ENCODE data around the gene PEX10.

The PEX10 gene

DNA sequence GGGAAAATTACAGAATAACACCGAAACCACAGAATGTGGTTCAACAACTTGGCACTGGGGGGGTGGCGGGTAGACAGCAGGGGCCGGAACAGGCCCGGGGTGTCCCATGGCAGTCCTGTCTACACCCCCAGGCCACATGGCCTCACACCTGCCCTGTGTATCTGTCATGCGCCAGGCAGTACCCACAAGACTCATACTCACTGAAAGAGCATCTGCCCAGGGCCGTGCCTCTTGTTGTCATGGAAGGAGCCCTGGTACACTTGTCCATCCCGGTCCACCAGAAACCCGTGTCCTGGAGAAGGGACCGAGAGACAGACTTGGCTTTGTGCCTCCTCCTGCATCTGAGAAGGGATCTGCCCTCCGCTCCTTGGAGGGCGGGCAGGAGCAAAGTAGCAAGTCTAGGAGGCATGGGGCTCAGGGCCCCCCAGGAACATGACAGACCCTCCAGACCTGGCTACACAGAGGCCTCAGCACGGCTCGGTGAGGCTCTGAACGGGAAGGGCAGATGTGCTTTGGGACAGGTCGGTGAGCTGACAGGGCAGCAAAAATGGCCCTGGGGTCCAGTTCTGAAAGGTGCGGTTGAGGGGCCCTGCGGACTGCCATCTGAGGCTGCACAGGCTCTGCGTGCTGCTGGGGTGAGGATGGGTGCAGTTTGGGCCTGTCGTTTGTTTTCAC lies 26.6 kb downstream of the PEX10 start:
- Histone ChIP-seq H3K27me3 (ENCODE audit: control insufficient read depth in 5 of 5, insufficient read depth in 4 of 5, low read length in 5 of 5) (no peaks in the 10 kb centered on the region), H3K4me3 (ENCODE audit: low read depth in 1 of 5, low read length in 5 of 5) (no peak overlapping the region), H3K27ac (ENCODE audit: low read depth, low read length) (no peak overlapping the region), H3K9ac (ENCODE audit: low read length in 5 of 5) (no peak overlapping the region), H3K36me3 (ENCODE audit: control insufficient read depth in 5 of 5, insufficient read depth in 5 of 5, low read length in 5 of 5) (peaks cover 0 to 7% (median 3%) of the 10 kb centered on the region in 5 donors), H3K9me3 (ENCODE audit: control insufficient read depth in 5 of 5, low read length in 5 of 5) (no peaks in the 10 kb centered on the region), H3K4me1 (ENCODE audit: control insufficient read depth in 5 of 5, insufficient read depth in 5 of 5, low read length in 5 of 5) (peaks cover 0 to 24% (median 19%) of the 10 kb centered on the region in 5 donors)

DNA sequence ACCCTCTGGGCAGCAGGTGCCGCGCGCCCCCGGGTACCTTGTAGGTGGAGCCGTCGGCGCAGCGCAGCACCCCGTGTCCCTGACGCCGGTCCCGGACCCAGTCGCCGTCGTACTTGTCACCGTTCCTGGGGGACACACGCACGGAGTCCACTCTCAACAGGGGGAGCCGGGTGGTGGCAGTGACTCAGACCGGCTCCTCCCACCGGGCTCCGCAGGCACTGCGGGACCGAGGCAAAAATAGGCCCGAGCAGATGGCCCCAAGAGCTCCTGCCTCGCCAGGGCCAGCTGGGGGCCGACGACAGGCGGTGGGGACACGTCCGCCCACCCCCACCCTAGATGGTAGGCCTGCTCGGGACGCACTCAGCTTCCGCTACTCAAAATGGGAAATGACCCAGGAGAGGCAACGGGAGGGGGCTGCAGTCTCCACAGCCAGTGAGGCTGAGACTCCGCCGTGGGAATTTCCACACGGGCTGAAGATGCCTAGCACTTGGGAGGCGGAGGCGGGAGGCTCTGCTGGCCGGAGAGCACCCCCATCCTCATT lies 27.4 kb downstream of the PEX10 start:
- no peaks in the 10 kb centered on the region for H3K9me3 ChIP-seq (ENCODE audit: control insufficient read depth in 5 of 5, low read length in 5 of 5)
- no peaks in the 10 kb centered on the region for H3K27me3 ChIP-seq (ENCODE audit: control insufficient read depth in 5 of 5, insufficient read depth in 4 of 5, low read length in 5 of 5)
- no peak overlapping the region for H3K4me3 ChIP-seq (ENCODE audit: low read depth in 1 of 5, low read length in 5 of 5)
- peaks cover 0 to 7% (median 3%) of the 10 kb centered on the region in 5 donors for H3K36me3 ChIP-seq (ENCODE audit: control insufficient read depth in 5 of 5, insufficient read depth in 5 of 5, low read length in 5 of 5)
- no peak overlapping the region for H3K9ac ChIP-seq (ENCODE audit: low read length in 5 of 5)
- H3K27ac ChIP-seq (ENCODE audit: low read depth, low read length) = no peak overlapping the region
- peaks cover 0 to 18% (median 14%) of the 10 kb centered on the region in 5 donors for H3K4me1 ChIP-seq (ENCODE audit: control insufficient read depth in 5 of 5, insufficient read depth in 5 of 5, low read length in 5 of 5)

DNA sequence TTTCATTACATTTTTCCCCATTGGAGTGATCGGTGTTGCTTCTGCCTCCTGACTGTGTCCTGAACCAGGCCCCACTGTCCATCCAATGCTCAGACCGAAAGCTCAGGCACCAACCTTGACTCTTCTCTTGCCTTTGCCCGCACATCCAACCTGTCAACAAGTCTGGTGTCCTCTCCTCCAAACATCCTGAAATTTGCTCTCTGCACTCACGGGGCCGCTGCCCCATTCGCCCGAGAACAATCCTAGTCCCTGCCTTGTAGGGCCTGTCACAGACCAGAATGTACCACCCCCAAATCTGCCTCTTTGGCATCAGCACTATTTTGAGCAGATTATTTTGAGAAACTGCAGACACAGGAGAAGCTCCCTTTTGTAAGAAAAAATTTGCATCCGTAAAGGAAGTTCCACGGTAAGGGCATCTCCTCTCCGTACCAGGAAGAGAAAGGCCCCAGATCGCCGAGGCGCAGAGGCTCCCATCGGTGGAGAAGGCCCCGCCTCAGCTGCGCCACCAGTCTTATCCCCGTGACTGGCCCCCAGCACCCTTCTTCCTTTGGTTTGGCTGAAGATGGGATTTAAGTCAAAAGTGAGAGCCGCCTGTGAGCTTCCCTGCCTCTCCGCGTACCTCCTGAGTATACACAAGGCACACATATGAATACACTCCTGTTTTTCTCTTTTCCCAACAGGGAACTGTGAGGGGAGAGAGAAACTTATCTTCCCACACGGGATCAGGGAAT lies 28.1 kb downstream of the PEX10 start:
- H3K9me3 ChIP-seq (ENCODE audit: control insufficient read depth in 5 of 5, low read length in 5 of 5) = no peaks in the 10 kb centered on the region
- H3K27ac ChIP-seq (ENCODE audit: low read depth, low read length) = no peak overlapping the region
- no peak overlapping the region for H3K9ac ChIP-seq (ENCODE audit: low read length in 5 of 5)
- H3K36me3 ChIP-seq (ENCODE audit: control insufficient read depth in 5 of 5, insufficient read depth in 5 of 5, low read length in 5 of 5) = peaks cover 0 to 7% (median 3%) of the 10 kb centered on the region in 5 donors
- no peak overlapping the region for H3K4me3 ChIP-seq (ENCODE audit: low read depth in 1 of 5, low read length in 5 of 5)
- H3K27me3 ChIP-seq (ENCODE audit: control insufficient read depth in 5 of 5, insufficient read depth in 4 of 5, low read length in 5 of 5) = no peaks in the 10 kb centered on the region
- peaks cover 0 to 18% (median 14%) of the 10 kb centered on the region in 5 donors for H3K4me1 ChIP-seq (ENCODE audit: control insufficient read depth in 5 of 5, insufficient read depth in 5 of 5, low read length in 5 of 5)

DNA sequence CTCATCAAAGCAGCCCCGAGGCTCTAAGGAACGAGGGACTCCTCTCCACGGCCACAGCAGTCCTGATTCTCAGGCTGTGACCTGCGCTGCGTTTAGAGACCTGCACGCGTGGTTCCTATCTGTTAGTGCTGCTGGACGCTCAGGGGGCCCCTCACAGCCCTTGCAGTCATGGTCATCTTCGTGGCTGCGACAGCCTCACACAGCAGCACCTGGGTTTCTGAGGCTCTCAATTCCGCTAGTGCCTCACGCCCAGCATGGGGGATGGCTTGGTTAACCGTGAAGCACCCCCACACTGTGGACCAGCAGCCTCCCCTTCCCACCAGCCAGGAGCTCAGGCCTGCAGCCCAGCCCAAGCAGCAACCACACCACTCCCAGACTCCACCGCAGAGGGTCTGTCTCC lies 28.8 kb downstream of the PEX10 start:
- no peak overlapping the region for H3K27ac ChIP-seq (ENCODE audit: low read depth, low read length)
- no peaks in the 10 kb centered on the region for H3K27me3 ChIP-seq (ENCODE audit: control insufficient read depth in 5 of 5, insufficient read depth in 4 of 5, low read length in 5 of 5)
- H3K9ac ChIP-seq (ENCODE audit: low read length in 5 of 5) = no peak overlapping the region
- no peaks in the 10 kb centered on the region for H3K9me3 ChIP-seq (ENCODE audit: control insufficient read depth in 5 of 5, low read length in 5 of 5)
- peaks cover 0 to 7% (median 3%) of the 10 kb centered on the region in 5 donors for H3K36me3 ChIP-seq (ENCODE audit: control insufficient read depth in 5 of 5, insufficient read depth in 5 of 5, low read length in 5 of 5)
- peaks cover 0 to 18% (median 14%) of the 10 kb centered on the region in 5 donors for H3K4me1 ChIP-seq (ENCODE audit: control insufficient read depth in 5 of 5, insufficient read depth in 5 of 5, low read length in 5 of 5)
- no peak overlapping the region for H3K4me3 ChIP-seq (ENCODE audit: low read depth in 1 of 5, low read length in 5 of 5)

DNA sequence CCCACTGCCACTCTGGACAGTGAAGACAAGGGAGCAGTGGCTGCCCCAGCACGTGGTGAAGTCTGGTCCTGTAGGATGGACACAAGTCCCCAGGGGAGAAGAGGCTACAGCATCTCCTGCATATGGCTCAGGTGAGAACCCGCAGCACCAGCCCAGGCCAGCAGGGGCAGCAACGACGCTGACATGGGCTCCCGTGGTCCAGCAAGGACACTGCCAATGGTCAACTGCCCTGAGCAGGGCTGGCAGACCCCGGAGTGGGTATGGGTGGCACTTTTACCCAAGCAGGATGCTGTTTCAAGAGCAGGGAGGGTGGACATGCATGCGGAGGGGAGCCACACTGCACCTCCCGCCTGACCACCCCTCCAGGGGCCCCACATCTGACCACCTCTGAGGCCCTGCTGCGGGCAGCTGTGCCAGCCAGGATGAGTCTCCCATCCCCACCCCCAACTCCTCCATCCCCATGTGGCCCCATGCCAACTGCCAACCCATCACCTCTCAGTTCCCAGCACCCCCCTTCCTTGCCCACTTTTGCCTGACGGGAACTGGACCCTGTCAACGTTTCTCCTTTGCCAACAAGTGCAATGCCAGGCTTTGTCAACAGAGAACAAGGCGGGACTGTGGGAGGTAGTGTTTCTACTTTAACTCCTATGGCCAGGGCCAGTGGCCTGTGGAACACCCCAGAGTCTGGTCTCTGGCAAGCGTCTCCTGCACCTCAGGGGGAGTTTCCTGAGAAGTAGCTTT lies 29.6 kb downstream of the PEX10 start:
- no peak overlapping the region for H3K27ac ChIP-seq (ENCODE audit: low read depth, low read length)
- H3K9ac ChIP-seq (ENCODE audit: low read length in 5 of 5) = no peak overlapping the region
- H3K9me3 ChIP-seq (ENCODE audit: control insufficient read depth in 5 of 5, low read length in 5 of 5) = no peaks in the 10 kb centered on the region
- H3K36me3 ChIP-seq (ENCODE audit: control insufficient read depth in 5 of 5, insufficient read depth in 5 of 5, low read length in 5 of 5) = peaks cover 0 to 7% (median 3%) of the 10 kb centered on the region in 5 donors
- H3K27me3 ChIP-seq (ENCODE audit: control insufficient read depth in 5 of 5, insufficient read depth in 4 of 5, low read length in 5 of 5) = no peaks in the 10 kb centered on the region
- peaks cover 0 to 18% (median 14%) of the 10 kb centered on the region in 5 donors for H3K4me1 ChIP-seq (ENCODE audit: control insufficient read depth in 5 of 5, insufficient read depth in 5 of 5, low read length in 5 of 5)
- no peak overlapping the region for H3K4me3 ChIP-seq (ENCODE audit: low read depth in 1 of 5, low read length in 5 of 5)

DNA sequence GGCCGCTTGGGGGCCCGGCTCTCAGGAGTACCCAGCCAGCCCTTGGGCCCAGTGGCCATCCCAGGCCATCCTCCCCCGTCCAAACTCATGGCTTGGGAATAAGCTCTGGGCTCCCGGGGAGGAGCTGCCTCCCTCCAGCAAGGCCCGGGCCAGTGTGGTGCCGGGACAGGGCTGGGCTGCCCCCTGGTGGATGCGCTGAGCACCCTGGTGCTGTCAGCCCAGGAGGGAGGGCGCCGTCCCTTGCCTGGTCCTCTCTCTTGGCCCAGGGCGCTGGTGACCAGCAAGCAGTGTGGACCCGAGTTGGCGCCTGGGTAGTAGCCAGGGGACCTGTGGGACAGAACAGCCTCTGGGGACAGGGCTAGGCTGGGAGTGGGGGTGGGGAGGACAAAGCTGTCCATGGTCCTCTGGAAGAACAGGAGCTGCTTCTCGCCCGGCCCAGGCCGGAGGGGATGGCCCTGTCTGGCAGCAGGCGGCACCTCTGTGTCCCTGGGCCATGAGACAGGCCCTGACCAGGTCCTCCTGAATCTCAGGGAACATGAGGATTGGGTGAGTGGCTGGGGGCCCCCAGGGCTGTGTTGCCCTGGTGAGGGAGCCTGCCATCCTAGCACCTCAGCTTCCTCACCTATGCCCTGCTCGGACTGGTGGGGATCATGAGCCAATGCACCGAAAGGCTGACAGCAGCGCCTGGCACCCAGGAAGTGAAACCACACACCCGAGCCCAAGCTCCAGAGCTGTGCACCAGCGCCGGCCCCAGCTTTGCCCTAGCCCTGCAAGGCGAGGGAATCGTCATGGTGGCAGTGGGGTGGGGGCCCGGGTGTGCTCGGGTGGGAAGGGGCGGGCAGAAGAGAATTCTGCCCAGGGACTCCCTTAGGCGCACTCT lies 30.4 kb downstream of the PEX10 start:
- peaks cover 0 to 18% (median 14%) of the 10 kb centered on the region in 5 donors for H3K4me1 ChIP-seq (ENCODE audit: control insufficient read depth in 5 of 5, insufficient read depth in 5 of 5, low read length in 5 of 5)
- H3K4me3 ChIP-seq (ENCODE audit: low read depth in 1 of 5, low read length in 5 of 5) = no peak overlapping the region
- no peak overlapping the region for H3K9ac ChIP-seq (ENCODE audit: low read length in 5 of 5)
- no peak overlapping the region for H3K27ac ChIP-seq (ENCODE audit: low read depth, low read length)
- peaks cover 0 to under 1% (median 0%) of the 10 kb centered on the region in 5 donors for H3K36me3 ChIP-seq (ENCODE audit: control insufficient read depth in 5 of 5, insufficient read depth in 5 of 5, low read length in 5 of 5)
- H3K9me3 ChIP-seq (ENCODE audit: control insufficient read depth in 5 of 5, low read length in 5 of 5) = no peaks in the 10 kb centered on the region
- H3K27me3 ChIP-seq (ENCODE audit: control insufficient read depth in 5 of 5, insufficient read depth in 4 of 5, low read length in 5 of 5) = no peaks in the 10 kb centered on the region

DNA sequence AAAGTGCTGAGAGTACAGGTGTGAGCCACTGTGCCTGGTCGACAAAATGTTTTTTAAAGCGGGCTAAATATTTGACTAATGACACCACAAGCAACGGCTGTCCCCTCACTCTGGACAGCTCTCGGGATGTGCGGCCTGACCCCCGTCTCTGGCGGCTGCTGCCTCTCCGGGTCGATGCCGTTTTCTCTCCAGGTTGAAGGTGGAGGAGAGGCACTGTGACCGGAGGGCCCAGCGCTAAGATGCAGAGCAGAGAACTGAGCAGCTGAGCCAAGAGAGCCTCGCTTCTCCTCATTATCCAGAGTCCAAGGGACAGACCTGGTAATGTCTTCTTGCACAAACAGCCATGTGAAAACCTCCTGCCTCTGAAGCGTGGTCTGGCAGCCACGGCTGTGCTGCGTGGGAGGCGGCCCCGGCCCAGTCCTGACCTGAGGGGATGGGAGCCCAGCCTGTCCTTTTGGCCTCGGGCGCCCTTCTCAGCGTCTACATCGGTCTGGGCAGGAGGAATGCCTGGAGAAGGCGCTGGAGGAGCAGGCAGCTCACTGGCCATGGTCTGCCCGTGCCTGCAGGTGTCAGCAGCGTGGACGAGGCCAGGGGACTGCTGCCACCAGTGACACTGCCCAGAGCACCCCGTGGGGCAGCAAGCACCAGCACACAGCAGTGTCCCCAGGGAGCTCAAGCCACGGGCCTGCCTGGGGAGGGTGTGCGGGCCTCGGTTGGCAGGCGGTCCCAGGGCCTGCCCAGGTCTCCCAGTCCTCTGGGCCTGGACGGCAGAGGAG lies 31.4 kb downstream of the PEX10 start:
- H3K9me3 ChIP-seq (ENCODE audit: control insufficient read depth in 5 of 5, low read length in 5 of 5) = no peaks in the 10 kb centered on the region
- H3K9ac ChIP-seq (ENCODE audit: low read length in 5 of 5) = peak overlapping the region in 1 of 5 donors; percentile 25
- no peak overlapping the region for H3K27ac ChIP-seq (ENCODE audit: low read depth, low read length)
- H3K27me3 ChIP-seq (ENCODE audit: control insufficient read depth in 5 of 5, insufficient read depth in 4 of 5, low read length in 5 of 5) = no peaks in the 10 kb centered on the region
- H3K4me3 ChIP-seq (ENCODE audit: low read depth in 1 of 5, low read length in 5 of 5) = no peak overlapping the region
- H3K4me1 ChIP-seq (ENCODE audit: control insufficient read depth in 5 of 5, insufficient read depth in 5 of 5, low read length in 5 of 5) = peaks cover 0 to 18% (median 14%) of the 10 kb centered on the region in 5 donors
- H3K36me3 ChIP-seq (ENCODE audit: control insufficient read depth in 5 of 5, insufficient read depth in 5 of 5, low read length in 5 of 5) = no peaks in the 10 kb centered on the region

DNA sequence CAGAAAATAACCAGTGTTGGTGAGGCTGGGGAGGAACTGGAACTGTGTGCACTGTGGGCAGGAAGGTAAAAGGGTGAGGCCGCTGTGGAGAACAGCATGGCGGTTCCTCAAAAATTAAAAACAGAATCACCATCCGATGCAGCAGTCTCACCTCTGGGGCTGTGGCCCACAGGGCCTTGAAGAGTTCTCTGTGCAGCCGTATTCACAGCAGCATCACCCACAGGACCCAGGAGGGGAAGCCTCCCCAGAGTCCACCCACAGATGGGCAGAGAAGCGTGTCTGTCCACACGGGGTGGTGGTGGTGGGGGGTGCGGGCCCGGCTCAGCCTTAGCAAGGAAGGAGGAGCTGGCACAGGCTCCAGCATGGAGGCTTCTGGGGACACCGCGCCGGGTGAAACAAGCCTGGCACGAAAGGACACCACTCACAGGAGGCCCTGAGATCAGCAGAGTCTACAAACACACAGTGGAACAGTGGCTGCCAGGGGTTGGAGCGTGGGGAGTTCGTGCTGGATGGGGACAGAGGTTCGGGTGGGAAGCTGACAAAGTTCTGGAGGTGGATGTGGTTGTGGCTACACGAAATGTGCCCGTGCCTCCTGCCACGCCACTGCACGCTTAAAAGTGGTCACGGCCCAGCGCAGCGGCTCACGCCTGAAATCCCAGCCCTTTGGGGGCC lies 32.5 kb downstream of the PEX10 start:
- Histone ChIP-seq H3K9ac (ENCODE audit: low read length in 5 of 5) (no peak overlapping the region), H3K4me3 (ENCODE audit: low read depth in 1 of 5, low read length in 5 of 5) (no peak overlapping the region), H3K27me3 (ENCODE audit: control insufficient read depth in 5 of 5, insufficient read depth in 4 of 5, low read length in 5 of 5) (no peaks in the 10 kb centered on the region), H3K4me1 (ENCODE audit: control insufficient read depth in 5 of 5, insufficient read depth in 5 of 5, low read length in 5 of 5) (peaks cover 0 to 18% (median 14%) of the 10 kb centered on the region in 5 donors), H3K36me3 (ENCODE audit: control insufficient read depth in 5 of 5, insufficient read depth in 5 of 5, low read length in 5 of 5) (no peaks in the 10 kb centered on the region), H3K9me3 (ENCODE audit: control insufficient read depth in 5 of 5, low read length in 5 of 5) (no peaks in the 10 kb centered on the region), H3K27ac (ENCODE audit: low read depth, low read length) (no peak overlapping the region)
